GM12878 (cell line): Measurements from ENCODE around the gene CWC25. TPM values are rescaled to one million over a fixed set of nuclear protein-coding genes. Genes with fewer than 3 reads are reported as not detected.

ENCODE experiments used
- BCL11A ChIP-seq: IDR thresholded peaks from 2 replicates; pipeline ENCODE4 v1.6.1; 2011; ENCODE audit warnings: low read depth, low read length
- BHLHE40 ChIP-seq, 2 experiments: fragments of 450-650 bp in 1 of 2; IDR thresholded peaks; 2 replicates each; pipeline ENCODE4 v1.6.1; 2011 to 2017; ENCODE audit warnings: low read depth in 2 of 2, borderline replicate concordance in 1 of 2, improper control_type of control experiment in 1 of 2, low read length in 1 of 2, mild to moderate bottlenecking in 1 of 2
- BRCA1 ChIP-seq: IDR thresholded peaks from 2 replicates; pipeline ENCODE4 v1.6.1; 2011; ENCODE audit warnings: low read depth, low read length, improper control_type of control experiment
- FOXM1 ChIP-seq: IDR thresholded peaks from 2 replicates; pipeline ENCODE4 v1.6.1; 2012; ENCODE audit warnings: low read depth, mild to moderate bottlenecking, inconsistent platforms, low read length, moderate library complexity
- HDAC6 ChIP-seq: fragments of 200-600 bp; sonication (generic); IDR thresholded peaks from one replicate; pipeline ENCODE4 v1.8.0; 2017; ENCODE audit warnings: antibody characterized with exemption; ENCODE audit not compliant: unreplicated experiment
- KAT2A ChIP-seq: conservative IDR thresholded peaks from 2 replicates; pipeline ENCODE4 v1.6.1; 2011; ENCODE audit warnings: low read depth, low read length; ENCODE audit not compliant: control insufficient read depth
- MEF2B ChIP-seq: fragments of 450-650 bp; IDR thresholded peaks from 2 replicates; pipeline ENCODE4 v1.6.1; 2018; ENCODE audit warnings: mild to moderate bottlenecking, moderate library complexity; ENCODE audit not compliant: partially characterized antibody, poor library complexity, severe bottlenecking
- MLLT1 ChIP-seq: fragments of 450-650 bp; IDR thresholded peaks from 2 replicates; pipeline ENCODE4 v1.6.1; 2016; ENCODE audit warnings: mild to moderate bottlenecking
- NRF1 ChIP-seq: conservative IDR thresholded peaks from 2 replicates; pipeline ENCODE4 v1.6.1; 2011; ENCODE audit warnings: mild to moderate bottlenecking, low read depth, low read length, improper control_type of control experiment
- PAX5 ChIP-seq: IDR thresholded peaks from 2 replicates; pipeline ENCODE4 v1.6.1; 2011; ENCODE audit warnings: low read depth, low read length, borderline replicate concordance
- RELA ChIP-seq: fragments of 450-650 bp; IDR thresholded peaks from 2 replicates; pipeline ENCODE4 v1.8.0; 2014; ENCODE audit warnings: borderline replicate concordance; ENCODE audit not compliant: partially characterized antibody
- ZBTB40 ChIP-seq: fragments of 450-650 bp; IDR thresholded peaks from 2 replicates; pipeline ENCODE4 v1.6.1; 2016; ENCODE audit warnings: mild to moderate bottlenecking, moderate library complexity, borderline replicate concordance
- polyA plus RNA-seq, 11 experiments: library from polyadenylated mRNA; depleted of rRNA in 4 of 11; unstranded in 6 of 11; stranded (reverse) in 5 of 11; fragments of >200 nt; fragmentation: Nextera tagmentation in 4 of 11; fragmentation: Illumina TruSeq in 1 of 11; extraction: Ambion mirVana in 4 of 11; extraction: Trizol in 1 of 11; gene quantifications; 1 replicate in 1 of 11; 2 replicates in 10 of 11; pipeline versions ENCODE4 v1.2.1 to v1.2.3, GENCODE V29; 2011 to 2016; ENCODE audit warnings: inconsistent platforms in 2 of 11, missing spikeins in 2 of 11, low read depth in 1 of 11
- total RNA-seq, 4 experiments: library from RNA; depleted of rRNA in 3 of 4; stranded (reverse); fragments of >200 nt in 3 of 4; fragmentation: Illumina TruSeq in 1 of 4; extraction: Trizol in 1 of 4; gene quantifications; 2 replicates each; pipeline versions ENCODE4 v1.2.1 to v1.2.3, GENCODE V29; 2013 to 2021
- TF ChIP-seq, protein P1 (sequence below): fragments of 150-350 bp; IDR thresholded peaks from 2 replicates; pipeline ENCODE4 v1.6.1; 2016; ENCODE audit warnings: low read depth, low read length
- TF ChIP-seq, protein P2 (sequence below): fragments of 150-350 bp; IDR thresholded peaks from 2 replicates; pipeline ENCODE4 v1.6.1; 2014; ENCODE audit warnings: mild to moderate bottlenecking, low read depth, low read length
- TF ChIP-seq, protein P3 (sequence below): fragments of 450-650 bp; IDR thresholded peaks from 2 replicates; pipeline ENCODE4 v1.6.1; 2017; ENCODE audit warnings: low read depth, mild to moderate bottlenecking, moderate library complexity

The CWC25 gene
- total and polyA plus RNA-seq, 10 of the 15 experiments (the other 5 are each of a cell fraction or from before 2014, with no cell fraction given) = 14.7 to 29.7 (median 22.9) TPM

- TF ChIP-seq HDAC6 (no peak), BRCA1 (peak; percentile 48), MLLT1 (peak; percentile 100), BHLHE40 (IDR thresholded peaks at IDR 0.05; ENCODE audit: borderline replicate concordance in 1 of 2, low read depth in 2 of 2, low read length in 1 of 2) (peak; percentile 33 to 52; a peak in 1 of 4 replicates), KAT2A (no peak), ZBTB40 (peak; percentile 93), MEF2B (peak; percentile 46), BCL11A (no peak), RELA (peak; percentile 93), FOXM1 (no peak), NRF1 (no peak), PAX5 (peak; percentile 43; the same call in 1 of the 2 replicates)
- TF ChIP-seq, protein P1, sequence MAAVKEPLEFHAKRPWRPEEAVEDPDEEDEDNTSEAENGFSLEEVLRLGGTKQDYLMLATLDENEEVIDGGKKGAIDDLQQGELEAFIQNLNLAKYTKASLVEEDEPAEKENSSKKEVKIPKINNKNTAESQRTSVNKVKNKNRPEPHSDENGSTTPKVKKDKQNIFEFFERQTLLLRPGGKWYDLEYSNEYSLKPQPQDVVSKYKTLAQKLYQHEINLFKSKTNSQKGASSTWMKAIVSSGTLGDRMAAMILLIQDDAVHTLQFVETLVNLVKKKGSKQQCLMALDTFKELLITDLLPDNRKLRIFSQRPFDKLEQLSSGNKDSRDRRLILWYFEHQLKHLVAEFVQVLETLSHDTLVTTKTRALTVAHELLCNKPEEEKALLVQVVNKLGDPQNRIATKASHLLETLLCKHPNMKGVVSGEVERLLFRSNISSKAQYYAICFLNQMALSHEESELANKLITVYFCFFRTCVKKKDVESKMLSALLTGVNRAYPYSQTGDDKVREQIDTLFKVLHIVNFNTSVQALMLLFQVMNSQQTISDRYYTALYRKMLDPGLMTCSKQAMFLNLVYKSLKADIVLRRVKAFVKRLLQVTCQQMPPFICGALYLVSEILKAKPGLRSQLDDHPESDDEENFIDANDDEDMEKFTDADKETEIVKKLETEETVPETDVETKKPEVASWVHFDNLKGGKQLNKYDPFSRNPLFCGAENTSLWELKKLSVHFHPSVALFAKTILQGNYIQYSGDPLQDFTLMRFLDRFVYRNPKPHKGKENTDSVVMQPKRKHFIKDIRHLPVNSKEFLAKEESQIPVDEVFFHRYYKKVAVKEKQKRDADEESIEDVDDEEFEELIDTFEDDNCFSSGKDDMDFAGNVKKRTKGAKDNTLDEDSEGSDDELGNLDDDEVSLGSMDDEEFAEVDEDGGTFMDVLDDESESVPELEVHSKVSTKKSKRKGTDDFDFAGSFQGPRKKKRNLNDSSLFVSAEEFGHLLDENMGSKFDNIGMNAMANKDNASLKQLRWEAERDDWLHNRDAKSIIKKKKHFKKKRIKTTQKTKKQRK = peak; percentile 46; the same call in 1 of the 2 replicates
- TF ChIP-seq, protein P2, sequence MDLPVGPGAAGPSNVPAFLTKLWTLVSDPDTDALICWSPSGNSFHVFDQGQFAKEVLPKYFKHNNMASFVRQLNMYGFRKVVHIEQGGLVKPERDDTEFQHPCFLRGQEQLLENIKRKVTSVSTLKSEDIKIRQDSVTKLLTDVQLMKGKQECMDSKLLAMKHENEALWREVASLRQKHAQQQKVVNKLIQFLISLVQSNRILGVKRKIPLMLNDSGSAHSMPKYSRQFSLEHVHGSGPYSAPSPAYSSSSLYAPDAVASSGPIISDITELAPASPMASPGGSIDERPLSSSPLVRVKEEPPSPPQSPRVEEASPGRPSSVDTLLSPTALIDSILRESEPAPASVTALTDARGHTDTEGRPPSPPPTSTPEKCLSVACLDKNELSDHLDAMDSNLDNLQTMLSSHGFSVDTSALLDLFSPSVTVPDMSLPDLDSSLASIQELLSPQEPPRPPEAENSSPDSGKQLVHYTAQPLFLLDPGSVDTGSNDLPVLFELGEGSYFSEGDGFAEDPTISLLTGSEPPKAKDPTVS = no peak
- TF ChIP-seq, protein P3, sequence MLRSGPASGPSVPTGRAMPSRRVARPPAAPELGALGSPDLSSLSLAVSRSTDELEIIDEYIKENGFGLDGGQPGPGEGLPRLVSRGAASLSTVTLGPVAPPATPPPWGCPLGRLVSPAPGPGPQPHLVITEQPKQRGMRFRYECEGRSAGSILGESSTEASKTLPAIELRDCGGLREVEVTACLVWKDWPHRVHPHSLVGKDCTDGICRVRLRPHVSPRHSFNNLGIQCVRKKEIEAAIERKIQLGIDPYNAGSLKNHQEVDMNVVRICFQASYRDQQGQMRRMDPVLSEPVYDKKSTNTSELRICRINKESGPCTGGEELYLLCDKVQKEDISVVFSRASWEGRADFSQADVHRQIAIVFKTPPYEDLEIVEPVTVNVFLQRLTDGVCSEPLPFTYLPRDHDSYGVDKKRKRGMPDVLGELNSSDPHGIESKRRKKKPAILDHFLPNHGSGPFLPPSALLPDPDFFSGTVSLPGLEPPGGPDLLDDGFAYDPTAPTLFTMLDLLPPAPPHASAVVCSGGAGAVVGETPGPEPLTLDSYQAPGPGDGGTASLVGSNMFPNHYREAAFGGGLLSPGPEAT = peak; percentile 97
Observed at GRCh38 chr17:38824899-38825761, at the start of gene CWC25 (continued).
